Spinal cord (tissue), 10 donors: ENCODE measurements around the gene IQGAP3. TPM values are rescaled to one million over a fixed set of nuclear protein-coding genes. Genes with fewer than 3 reads are reported as not detected.

Experiments used
- DNase-seq, 6 donors: peaks; one replicate each; pipeline versions ENCODE4 v3.0.0 to v3.0.0-alpha.2; 2013 to 2015; ENCODE audit warnings: low spot score in 6 of 6, low read depth in 4 of 6
- H3K27ac ChIP-seq: one replicate; pipeline ENCODE4 v1.5.1; 2013; ENCODE audit warnings: low read depth, low read length, control low read depth
- H3K27me3 ChIP-seq: one replicate; pipeline ENCODE4 v1.6.1; 2013; ENCODE audit warnings: low read length; ENCODE audit not compliant: control insufficient read depth, insufficient read depth
- H3K36me3 ChIP-seq: one replicate; pipeline ENCODE4 v1.6.1; 2013; ENCODE audit warnings: low read length; ENCODE audit not compliant: control insufficient read depth, insufficient read depth
- H3K4me1 ChIP-seq: one replicate; pipeline ENCODE4 v1.6.1; 2013; ENCODE audit warnings: low read length; ENCODE audit not compliant: control insufficient read depth, insufficient read depth
- H3K4me3 ChIP-seq: one replicate; pipeline ENCODE4 v1.5.1; 2013; ENCODE audit warnings: low read depth, low read length, control low read depth
- H3K9me3 ChIP-seq: one replicate; pipeline ENCODE4 v1.6.1; 2013; ENCODE audit warnings: low read length; ENCODE audit not compliant: control insufficient read depth, insufficient read depth
- WGBS: methylation state at CpG from one replicate; pipeline ENCODE4 v1.1.5; 2013; ENCODE audit warnings: missing lambda C conversion rate; ENCODE audit not compliant: insufficient coverage; 5-methylcytosine and 5-hydroxymethylcytosine counted together
- polyA plus RNA-seq, 2 donors: library from polyadenylated mRNA; unstranded; fragments of 120-200 nt; gene quantifications; one replicate each; pipeline ENCODE4 v1.2.1, GENCODE V29; 2013; ENCODE audit not compliant: insufficient read length in 2 of 2
- total RNA-seq, 2 donors: library from RNA; depleted of rRNA in 1 of 2; stranded (reverse); fragments of 120-200 nt in 1 of 2; fragments of >200 nt in 1 of 2; gene quantifications; one replicate each; pipeline versions ENCODE4 v1.2.3 to v1.2.4, GENCODE V29; 2013 to 2014
- donor health status: healthy.

IQGAP3 gene
- total and polyA plus RNA-seq, 4 donors, result 4.9 to 10.4 (median 7.0) TPM

- H3K4me1 ChIP-seq, result no peaks in the 10 kb centered on the region
- no peak overlapping the region for H3K4me3 ChIP-seq
- WGBS, result 94% methylated on average over 7 of the region's 9 CpGs
- peaks cover 8% of the 10 kb centered on the region for H3K36me3 ChIP-seq
- H3K27me3 ChIP-seq, result no peaks in the 10 kb centered on the region
- no peak overlapping the region for H3K27ac ChIP-seq
- DNase-seq, result no peak
- H3K9me3 ChIP-seq, result no peaks in the 10 kb centered on the region
Observed at GRCh38 chr1:156547982-156548381, 24.4 kb downstream of the IQGAP3 start.

- no peak for DNase-seq
- Histone ChIP-seq H3K4me1 (no peaks in the 10 kb centered on the region), H3K9me3 (no peaks in the 10 kb centered on the region), H3K4me3 (no peak overlapping the region), H3K27me3 (no peaks in the 10 kb centered on the region), H3K36me3 (peaks cover 8% of the 10 kb centered on the region), H3K27ac (no peak overlapping the region)
- WGBS, result no CpG with 5 or more reads among the region's 4 CpGs
Observed at GRCh38 chr1:156547434-156547833, 24.9 kb downstream of the IQGAP3 start.

GRCh38 chr1:156546267-156546666 is 26.1 kb downstream of the IQGAP3 start:
- Histone ChIP-seq H3K4me1 (no peaks in the 10 kb centered on the region), H3K36me3 (peaks cover 8% of the 10 kb centered on the region), H3K27ac (no peak overlapping the region), H3K9me3 (no peaks in the 10 kb centered on the region), H3K4me3 (no peak overlapping the region), H3K27me3 (no peaks in the 10 kb centered on the region)
- WGBS, result 100% methylated on average over 1 of the region's 3 CpGs
- no peak for DNase-seq

GRCh38 chr1:156544592-156545102 is 27.7 kb downstream of the IQGAP3 start:
- Histone ChIP-seq H3K9me3 (no peaks in the 10 kb centered on the region), H3K4me1 (no peaks in the 10 kb centered on the region), H3K27me3 (no peaks in the 10 kb centered on the region), H3K36me3 (peaks cover 8% of the 10 kb centered on the region), H3K4me3 (no peak overlapping the region), H3K27ac (no peak overlapping the region)
- 94% methylated on average over 3 of the region's 3 CpGs for WGBS
- no peak for DNase-seq

- Histone ChIP-seq H3K36me3 (peaks cover 2% of the 10 kb centered on the region), H3K27ac (no peak overlapping the region), H3K27me3 (no peaks in the 10 kb centered on the region), H3K4me3 (no peak overlapping the region), H3K9me3 (no peaks in the 10 kb centered on the region), H3K4me1 (no peaks in the 10 kb centered on the region)
- no peak for DNase-seq
- WGBS, result 71% methylated on average over 1 of the region's 1 CpG
Observed at GRCh38 chr1:156543066-156543465, 29.3 kb downstream of the IQGAP3 start.

- no peaks in the 10 kb centered on the region for H3K4me1 ChIP-seq
- no peaks in the 10 kb centered on the region for H3K27me3 ChIP-seq
- H3K9me3 ChIP-seq, result no peaks in the 10 kb centered on the region
- H3K27ac ChIP-seq, result no peak overlapping the region
- H3K4me3 ChIP-seq, result no peak overlapping the region
- H3K36me3 ChIP-seq, result peaks cover 5% of the 10 kb centered on the region
- no peak for DNase-seq
- WGBS, result 100% methylated on average over 1 of the region's 2 CpGs
Observed at GRCh38 chr1:156540955-156541354, 31.4 kb downstream of the IQGAP3 start.

- Histone ChIP-seq H3K4me1 (no peaks in the 10 kb centered on the region), H3K36me3 (peaks cover 8% of the 10 kb centered on the region), H3K9me3 (no peaks in the 10 kb centered on the region), H3K27me3 (no peaks in the 10 kb centered on the region), H3K4me3 (no peak overlapping the region), H3K27ac (no peak overlapping the region)
- WGBS, result 89% methylated on average over 2 of the region's 4 CpGs
- DNase-seq, result no peak
Observed at GRCh38 chr1:156539818-156540355, 32.5 kb downstream of the IQGAP3 start.

GRCh38 chr1:156538711-156539440 is 33.5 kb downstream of the IQGAP3 start:
- no peaks in the 10 kb centered on the region for H3K27me3 ChIP-seq
- no peak overlapping the region for H3K27ac ChIP-seq
- no peaks in the 10 kb centered on the region for H3K4me1 ChIP-seq
- H3K4me3 ChIP-seq, result no peak overlapping the region
- peaks cover 15% of the 10 kb centered on the region for H3K36me3 ChIP-seq
- 83% methylated on average over 9 of the region's 10 CpGs for WGBS
- no peak for DNase-seq
- H3K9me3 ChIP-seq, result no peaks in the 10 kb centered on the region

GRCh38 chr1:156537027-156537426 is 35.3 kb downstream of the IQGAP3 start:
- 100% methylated on average over 2 of the region's 9 CpGs for WGBS
- H3K36me3 ChIP-seq, result peaks cover 27% of the 10 kb centered on the region
- H3K4me1 ChIP-seq, result no peaks in the 10 kb centered on the region
- no peak overlapping the region for H3K4me3 ChIP-seq
- H3K27ac ChIP-seq, result no peak overlapping the region
- no peaks in the 10 kb centered on the region for H3K27me3 ChIP-seq
- no peak for DNase-seq
- H3K9me3 ChIP-seq, result no peaks in the 10 kb centered on the region
